MCF 10A (cell line): ENCODE results near the gene HTR6. TPM values are rescaled to one million over a fixed set of nuclear protein-coding genes. Genes with fewer than 3 reads are reported as not detected.

ENCODE experiments used
- BruUV-seq: library from RNA; stranded (reverse); fragments of 400-500 nt; replicated peaks from 2 replicates; lab custom pipeline; 2021; lab: Mats Ljungman, UMichigan
- CTCF ChIA-PET: fragments of 300-600 bp; sonication (Branson Sonifier 250); formaldehyde crosslinking; extraction: SDS; loops from one replicate; lab custom pipeline; 2021; ENCODE audit warnings: antibody characterized with exemption, inconsistent platforms; lab: Yijun Ruan, JAX
- POLR2A ChIA-PET: fragments of 300-600, 350-650 bp; sonication (Branson Sonifier 250); formaldehyde crosslinking; extraction: SDS; loops from one replicate; lab custom pipeline; 2020; ENCODE audit warnings: antibody characterized with exemption, inconsistent platforms; lab: Yijun Ruan, JAX
- DNase-seq: peaks from one replicate; pipeline ENCODE4 v3.0.0-alpha.2; 2018; ENCODE audit not compliant: unreplicated experiment
- H3K27ac Mint-ChIP-seq: one replicate; pipeline ENCODE4 v1.8.0; 2022; ENCODE audit warnings: mild to moderate bottlenecking, low read depth, mixed read lengths; ENCODE audit not compliant: unreplicated experiment
- H3K27me3 Mint-ChIP-seq: one replicate; pipeline ENCODE4 v1.8.0; 2022; ENCODE audit warnings: mixed read lengths; ENCODE audit not compliant: insufficient read depth, unreplicated experiment
- H3K36me3 Mint-ChIP-seq: one replicate; pipeline ENCODE4 v1.8.0; 2022; ENCODE audit warnings: mild to moderate bottlenecking, moderate library complexity, mixed read lengths; ENCODE audit not compliant: insufficient read depth, unreplicated experiment
- H3K4me1 Mint-ChIP-seq: one replicate; pipeline ENCODE4 v1.8.0; 2022; ENCODE audit warnings: mixed read lengths; ENCODE audit not compliant: insufficient read depth, unreplicated experiment
- H3K4me3 Mint-ChIP-seq: one replicate; pipeline ENCODE4 v1.8.0; 2022; ENCODE audit warnings: mild to moderate bottlenecking, moderate library complexity, mixed read lengths; ENCODE audit not compliant: unreplicated experiment
- H3K9me3 Mint-ChIP-seq: one replicate; pipeline ENCODE4 v1.8.0; 2022; ENCODE audit warnings: mixed read lengths; ENCODE audit not compliant: unreplicated experiment
- intact Hi-C: fragments of 100-400 bp; cut with micrococcal nuclease; formaldehyde crosslinking; loops from 2 replicates; pipeline ENCODE4 v1.14.1; 2022
- total RNA-seq: library from RNA; stranded (reverse); gene quantifications from 2 replicates; pipeline ENCODE4 v1.2.3, GENCODE V29; 2022
- TF ChIP-seq, protein P1 (sequence below): fragments of 200-600 bp; IDR thresholded peaks from one replicate; pipeline ENCODE4 v1.8.0; 2022; ENCODE audit warnings: antibody characterized with exemption, mild to moderate bottlenecking; ENCODE audit not compliant: unreplicated experiment

Gene HTR6
- total RNA-seq, 1 experiment from 2014 or later = not detected

DNA sequence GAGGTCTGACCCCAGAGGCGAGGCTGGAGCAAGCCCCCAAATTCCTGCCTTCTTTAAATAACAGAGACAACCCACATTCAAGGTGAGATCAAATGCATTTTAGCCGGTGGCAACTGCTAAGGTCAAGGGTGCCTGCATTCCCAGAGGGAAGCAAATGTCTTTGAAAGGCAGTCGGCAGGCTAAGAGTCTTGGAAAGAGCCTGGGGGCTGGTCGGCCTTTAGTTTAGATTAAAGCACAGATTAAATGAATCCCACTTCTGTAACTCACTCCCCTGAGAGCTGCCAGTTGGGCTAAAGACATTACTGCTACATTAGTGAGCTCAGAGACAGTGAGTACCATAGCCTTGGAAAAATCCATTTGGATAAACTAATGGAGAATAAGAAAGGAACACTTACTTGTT, 59.2 kb downstream of the HTR6 start:
- intact Hi-C loops = no loop called here
- TF ChIP-seq, protein P1, sequence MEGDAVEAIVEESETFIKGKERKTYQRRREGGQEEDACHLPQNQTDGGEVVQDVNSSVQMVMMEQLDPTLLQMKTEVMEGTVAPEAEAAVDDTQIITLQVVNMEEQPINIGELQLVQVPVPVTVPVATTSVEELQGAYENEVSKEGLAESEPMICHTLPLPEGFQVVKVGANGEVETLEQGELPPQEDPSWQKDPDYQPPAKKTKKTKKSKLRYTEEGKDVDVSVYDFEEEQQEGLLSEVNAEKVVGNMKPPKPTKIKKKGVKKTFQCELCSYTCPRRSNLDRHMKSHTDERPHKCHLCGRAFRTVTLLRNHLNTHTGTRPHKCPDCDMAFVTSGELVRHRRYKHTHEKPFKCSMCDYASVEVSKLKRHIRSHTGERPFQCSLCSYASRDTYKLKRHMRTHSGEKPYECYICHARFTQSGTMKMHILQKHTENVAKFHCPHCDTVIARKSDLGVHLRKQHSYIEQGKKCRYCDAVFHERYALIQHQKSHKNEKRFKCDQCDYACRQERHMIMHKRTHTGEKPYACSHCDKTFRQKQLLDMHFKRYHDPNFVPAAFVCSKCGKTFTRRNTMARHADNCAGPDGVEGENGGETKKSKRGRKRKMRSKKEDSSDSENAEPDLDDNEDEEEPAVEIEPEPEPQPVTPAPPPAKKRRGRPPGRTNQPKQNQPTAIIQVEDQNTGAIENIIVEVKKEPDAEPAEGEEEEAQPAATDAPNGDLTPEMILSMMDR = no peak
- ChIA-PET POLR2A (no interaction called here), CTCF (interaction anchor here (0.6 to 2.0 kb wide), 2 partner anchors 8 to 20 kb away, joined by 3 to 9 read pairs; no protein-coding TSS in a partner anchor)
- H3K4me1 Mint-ChIP-seq = no peaks in the 10 kb centered on the region
- H3K27ac Mint-ChIP-seq = no peak overlapping the region
- no peaks in the 10 kb centered on the region for H3K9me3 Mint-ChIP-seq
- no peaks in the 10 kb centered on the region for H3K27me3 Mint-ChIP-seq
- no TSS peak for BruUV-seq
- no peak for DNase-seq
- H3K36me3 Mint-ChIP-seq = peaks cover 11% of the 10 kb centered on the region
- H3K4me3 Mint-ChIP-seq = no peak overlapping the region

DNA sequence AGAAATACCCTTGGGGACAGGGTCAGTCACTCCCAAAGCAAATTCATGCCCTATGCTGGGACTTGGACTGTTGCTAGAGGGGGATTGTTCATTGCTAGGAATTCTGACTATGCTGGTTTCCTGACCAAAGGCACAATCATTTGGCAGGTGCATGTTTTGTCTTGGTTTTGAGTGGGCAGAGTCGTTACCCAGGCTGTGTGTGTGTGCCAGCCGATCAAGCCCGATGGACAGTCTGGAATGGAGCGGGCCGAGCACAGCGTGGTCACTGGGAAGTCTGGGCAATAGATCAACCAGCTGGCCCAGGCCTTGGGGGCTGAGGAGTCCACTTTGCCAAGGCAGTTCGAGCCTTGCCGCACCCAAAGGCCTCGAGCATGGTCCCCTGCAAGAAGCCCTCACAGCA, 60.9 kb downstream of the HTR6 start:
- POLR2A ChIA-PET = no interaction called here
- TF ChIP-seq, protein P1 = no peak
- Mint-ChIP-seq H3K36me3 (peaks cover 18% of the 10 kb centered on the region), H3K4me3 (no peak overlapping the region), H3K27ac (no peak overlapping the region), H3K9me3 (no peaks in the 10 kb centered on the region), H3K27me3 (no peaks in the 10 kb centered on the region), H3K4me1 (no peaks in the 10 kb centered on the region)
- no peak for DNase-seq
- BruUV-seq = no TSS peak
- CTCF ChIA-PET = interaction anchor here (1.7 kb wide), 1 partner anchor 21 kb away, joined by 4 read pairs; no protein-coding TSS in a partner anchor
- intact Hi-C loops = no loop called here

DNA sequence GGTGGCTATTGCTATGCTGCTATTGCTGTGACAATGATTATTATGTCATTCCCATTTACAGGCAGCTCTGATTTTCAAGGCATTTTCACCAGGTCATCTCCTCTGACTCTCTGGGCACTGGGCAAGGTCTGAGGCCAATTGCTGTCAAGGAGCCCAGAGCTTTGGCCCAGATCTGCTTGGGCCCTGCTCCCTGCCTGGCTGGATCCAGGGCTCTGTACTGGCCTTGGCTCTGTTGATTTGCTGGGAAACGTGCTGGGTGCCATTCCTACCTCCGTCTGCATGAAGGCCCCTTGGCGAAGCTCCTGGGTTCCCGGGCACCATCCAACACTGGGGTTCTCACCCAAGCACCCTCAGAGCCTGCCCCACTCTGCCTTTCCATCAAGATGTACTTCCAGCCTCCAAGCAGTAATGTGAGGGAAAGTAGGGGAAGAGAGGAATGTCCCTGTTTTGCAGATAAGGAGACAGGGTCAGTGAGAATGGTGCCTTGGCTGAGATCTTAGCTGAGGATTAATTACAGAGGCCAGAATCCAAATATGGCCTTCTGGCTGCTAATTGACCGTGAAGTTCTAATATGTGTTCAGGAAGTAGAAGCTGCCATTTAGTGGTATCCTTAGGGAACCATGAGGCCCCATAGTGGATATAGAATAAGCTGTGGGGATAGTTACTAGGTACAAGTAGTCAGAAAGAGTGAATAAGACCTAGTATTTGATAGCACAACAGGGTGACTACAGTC, 63.9 kb downstream of the HTR6 start:
- intact Hi-C loops = no loop called here
- ChIA-PET CTCF (interaction anchor here (0.5 to 1.9 kb wide), 6 partner anchors 8 to 87 kb away, joined by 3 to 8 read pairs (median 3); no protein-coding TSS in a partner anchor), POLR2A (interaction anchor here (1.3 to 1.4 kb wide), 2 partner anchors 11 to 15 kb away, joined by 3 to 4 read pairs; no protein-coding TSS in a partner anchor)
- Mint-ChIP-seq H3K9me3 (no peaks in the 10 kb centered on the region), H3K4me1 (no peaks in the 10 kb centered on the region), H3K27me3 (no peaks in the 10 kb centered on the region), H3K36me3 (peaks cover 33% of the 10 kb centered on the region), H3K4me3 (no peak overlapping the region), H3K27ac (no peak overlapping the region)
- BruUV-seq = no TSS peak
- TF ChIP-seq, protein P1 = no peak
- DNase-seq = no peak

DNA sequence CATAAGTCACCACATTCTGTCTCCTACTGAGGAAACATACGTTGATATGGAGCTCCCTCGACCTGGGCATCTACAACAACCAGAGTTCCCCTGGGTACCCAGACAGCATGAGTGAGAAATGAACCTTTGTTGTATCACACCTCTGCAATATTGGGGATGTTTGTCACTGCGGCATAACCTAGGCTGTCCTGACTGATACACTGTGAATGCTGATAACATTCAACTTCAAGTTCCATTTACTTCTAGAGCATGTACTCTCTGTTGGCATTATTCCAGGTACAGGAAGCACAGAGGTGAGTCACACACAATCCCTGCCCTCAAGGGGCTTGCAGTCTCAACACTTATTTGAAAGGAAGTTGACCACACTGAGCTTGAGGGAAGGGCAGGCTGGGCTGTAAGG, 65.6 kb downstream of the HTR6 start:
- Mint-ChIP-seq H3K9me3 (no peaks in the 10 kb centered on the region), H3K36me3 (peaks cover 29% of the 10 kb centered on the region), H3K27me3 (no peaks in the 10 kb centered on the region), H3K27ac (no peak overlapping the region), H3K4me3 (no peak overlapping the region), H3K4me1 (no peaks in the 10 kb centered on the region)
- TF ChIP-seq, protein P1 = no peak
- intact Hi-C loops = no loop called here
- ChIA-PET POLR2A (no interaction called here), CTCF (interaction anchor here (0.7 kb wide), 1 partner anchor 26 kb away, joined by 5 read pairs; no protein-coding TSS in a partner anchor)
- DNase-seq = no peak
- BruUV-seq = no TSS peak

Other genes starting within 250 kb of the HTR6 start
- 252 and 259 TPM in 2 replicates for gene CAPZB, start 179.3 kb upstream of the HTR6 start, total RNA-seq
- 70.4 and 73.3 TPM in 2 replicates for gene NBL1, start 20.6 kb upstream of the HTR6 start, total RNA-seq
- 19.0 and 20.5 TPM in 2 replicates for gene TMCO4, start 135.0 kb downstream of the HTR6 start, total RNA-seq
- not detected in 2 replicates for gene RNF186, start 150.4 kb downstream of the HTR6 start, total RNA-seq
- gene OTUD3, start 217.5 kb downstream of the HTR6 start, total RNA-seq = 11.6 and 12.0 TPM in 2 replicates